Thoracic aorta (tissue), 2 donors: ENCODE measurements around the gene METTL23. TPM values are rescaled to one million over a fixed set of nuclear protein-coding genes. Genes with fewer than 3 reads are reported as not detected.

Experiments
- ATAC-seq: fragments of 150-250 bp; one replicate; pipeline ENCODE4 v1.8.0; 2017; ENCODE audit warnings: low read depth; ENCODE audit not compliant: insufficient number of reproducible peaks, low FRiP score
- DNase-seq: peaks from one replicate; pipeline ENCODE4 v3.0.0-alpha.2; 2020; ENCODE audit warnings: low spot score
- H3K27ac ChIP-seq, 2 donors: fragments of 200-600 bp; sonication (generic); 1 replicate in 1 of 2; 2 replicates in 1 of 2; pipeline ENCODE4 v1.5.1; 2016; ENCODE audit warnings: mild to moderate bottlenecking in 2 of 2, moderate library complexity in 2 of 2
- H3K27me3 ChIP-seq: fragments of 200-600 bp; sonication (generic); replicated peaks from 2 replicates; pipeline ENCODE4 v1.6.0; 2016; ENCODE audit warnings: mild to moderate bottlenecking; ENCODE audit not compliant: insufficient read depth
- H3K36me3 ChIP-seq: fragments of 200-600 bp; sonication (generic); one replicate; pipeline ENCODE4 v1.5.1; 2016
- H3K4me1 ChIP-seq, 2 donors: fragments of 200-600 bp; sonication (generic); 1 replicate in 1 of 2; 2 replicates in 1 of 2; pipeline versions ENCODE4 v1.5.1 to v1.6.0; 2016; ENCODE audit warnings: low read depth in 2 of 2, mild to moderate bottlenecking in 1 of 2; ENCODE audit not compliant: control insufficient read depth in 1 of 2
- H3K4me3 ChIP-seq: fragments of 200-600 bp; sonication (generic); 2 replicates; pipeline ENCODE4 v1.5.1; 2016; ENCODE audit warnings: mild to moderate bottlenecking
- H3K9me3 ChIP-seq: fragments of 200-600 bp; sonication (generic); 2 replicates; pipeline ENCODE4 v1.5.1; 2016
- CTCF ChIP-seq: fragments of 200-600 bp; sonication (generic); IDR thresholded peaks from one replicate; pipeline ENCODE4 v1.5.1; 2019; ENCODE audit warnings: antibody characterized with exemption
- total RNA-seq, 2 donors: library from RNA; depleted of rRNA; stranded (reverse); fragments of >200 nt; gene quantifications; one replicate each; pipeline versions ENCODE4 v1.1.0 to v1.2.3, GENCODE V29; 2016

Gene METTL23
- total RNA-seq, 2 donors from 2014 or later = 12.1 to 42.5 TPM

GRCh38 chr17:76751416-76751993 lies 24.9 kb downstream of the METTL23 start:
- H3K4me1 ChIP-seq = no peaks in the 10 kb centered on the region
- ATAC-seq = no peak
- no peaks in the 10 kb centered on the region for H3K9me3 ChIP-seq
- no peak for DNase-seq
- H3K27me3 ChIP-seq = no peaks in the 10 kb centered on the region
- TF ChIP-seq CTCF = no peak
- H3K36me3 ChIP-seq = peaks cover 26% of the 10 kb centered on the region
- no peak overlapping the region for H3K27ac ChIP-seq
- no peak overlapping the region for H3K4me3 ChIP-seq

GRCh38 chr17:76752006-76752405 lies 25.4 kb downstream of the METTL23 start:
- Histone ChIP-seq H3K27me3 (no peaks in the 10 kb centered on the region), H3K4me1 (no peaks in the 10 kb centered on the region), H3K36me3 (peaks cover 22% of the 10 kb centered on the region), H3K4me3 (no peak overlapping the region), H3K9me3 (no peaks in the 10 kb centered on the region), H3K27ac (no peak overlapping the region)
- ATAC-seq = no peak
- no peak for TF ChIP-seq CTCF
- no peak for DNase-seq

- Histone ChIP-seq H3K27ac (no peak overlapping the region), H3K36me3 (peaks cover 16% of the 10 kb centered on the region), H3K4me1 (no peaks in the 10 kb centered on the region), H3K9me3 (no peaks in the 10 kb centered on the region), H3K4me3 (no peak overlapping the region), H3K27me3 (no peaks in the 10 kb centered on the region)
- DNase-seq (no peak), ATAC-seq (no peak)
- TF ChIP-seq CTCF = no peak
Observed at GRCh38 chr17:76753061-76753961, 26.7 kb downstream of the METTL23 start.

GRCh38 chr17:76755285-76755684 lies 28.6 kb downstream of the METTL23 start:
- no peak for ATAC-seq

More at GRCh38 chr17:76755285-76755684, 28.6 kb downstream of the METTL23 start:
- H3K27me3 ChIP-seq = no peaks in the 10 kb centered on the region
- peaks cover 16% of the 10 kb centered on the region for H3K36me3 ChIP-seq
- TF ChIP-seq CTCF = no peak
- H3K4me1 ChIP-seq = no peaks in the 10 kb centered on the region
- no peak for DNase-seq
- H3K4me3 ChIP-seq = no peak overlapping the region
- H3K9me3 ChIP-seq = no peaks in the 10 kb centered on the region
- no peak overlapping the region for H3K27ac ChIP-seq
